HS-5 (cell line): Measurements from ENCODE around the gene NOTO.

Source experiments
- DNase-seq: peaks from one replicate; pipeline ENCODE4 v3.0.0-alpha.2; 2012; ENCODE audit warnings: low read depth

Gene NOTO

DNA sequence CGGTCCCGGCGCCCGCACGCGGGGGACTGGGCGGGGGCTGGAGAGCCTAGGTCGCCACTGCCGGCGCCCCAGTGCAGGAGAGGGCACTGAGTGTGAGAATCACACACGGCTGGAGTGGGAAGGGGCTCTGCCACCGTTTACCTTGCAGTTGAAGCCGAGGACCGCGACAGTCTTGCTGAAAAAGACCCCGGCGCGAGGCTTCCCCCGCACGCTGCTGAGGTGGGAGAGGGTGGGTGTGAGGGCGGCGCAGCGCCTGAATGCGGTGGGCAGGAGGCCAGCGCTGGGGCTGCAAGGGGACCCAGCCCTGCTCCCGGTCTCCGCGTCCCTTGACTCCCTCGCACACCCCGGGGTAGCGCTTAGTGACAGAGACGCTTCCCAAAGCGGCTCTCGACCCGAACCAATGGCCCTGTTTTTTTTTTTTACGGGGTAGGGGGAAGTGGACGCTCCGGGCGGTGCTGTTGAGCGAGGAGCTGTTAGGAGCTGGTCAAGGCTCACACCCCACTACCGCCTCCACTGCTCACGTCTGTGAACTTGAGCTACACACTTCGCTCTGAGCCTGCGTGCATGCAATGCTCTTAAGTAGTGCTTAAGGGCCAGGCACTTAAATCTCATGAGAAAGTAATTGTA, 794 bp downstream of the NOTO start:
- no peak for DNase-seq

DNA sequence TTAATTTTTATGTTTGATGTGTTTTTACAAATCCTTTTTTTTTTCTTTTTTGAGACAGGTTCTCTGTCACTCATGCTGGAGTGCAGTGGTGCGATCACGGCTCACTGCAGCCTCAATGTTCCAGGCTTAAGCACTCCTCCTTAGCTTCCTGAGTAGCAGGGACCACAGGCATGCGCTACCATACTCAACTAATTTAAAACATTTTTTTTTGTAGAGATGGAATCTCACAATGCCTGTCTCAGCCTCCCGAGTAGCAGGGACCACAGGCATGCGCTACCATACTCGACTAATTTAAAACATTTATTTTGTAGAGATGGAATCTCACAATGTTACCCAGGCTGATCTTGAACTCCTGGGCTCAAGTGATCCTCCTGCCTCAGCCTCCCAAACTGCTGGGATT, 3.2 kb downstream of the NOTO start:
- DNase-seq, result no peak

- DNase-seq, result no peak
Measured at GRCh38 chr2:73208258-73208657, 5.9 kb downstream of the NOTO start.

DNA sequence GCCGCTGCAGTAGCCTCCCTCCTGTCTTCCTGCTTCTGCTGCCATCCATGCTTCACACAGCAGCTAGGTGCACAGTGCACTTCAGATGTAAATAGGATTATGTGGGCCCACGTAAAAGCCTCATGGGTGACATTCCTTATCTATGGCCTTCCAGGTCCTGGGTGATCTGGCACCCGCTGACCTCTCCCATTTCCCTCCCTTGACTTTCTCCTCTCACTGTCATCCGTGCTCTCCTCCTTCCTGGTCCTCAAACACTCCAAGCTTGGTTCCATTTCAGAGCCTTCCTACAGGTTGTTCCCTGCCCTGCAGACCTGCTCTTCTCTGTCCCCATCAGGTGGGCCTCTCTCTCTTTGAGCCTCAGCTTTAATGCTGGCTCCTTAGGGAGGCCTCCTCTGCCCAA, 7.6 kb downstream of the NOTO start:
- no peak for DNase-seq

- no peak for DNase-seq
Measured at GRCh38 chr2:73210696-73211095, 8.3 kb downstream of the NOTO start.

DNA sequence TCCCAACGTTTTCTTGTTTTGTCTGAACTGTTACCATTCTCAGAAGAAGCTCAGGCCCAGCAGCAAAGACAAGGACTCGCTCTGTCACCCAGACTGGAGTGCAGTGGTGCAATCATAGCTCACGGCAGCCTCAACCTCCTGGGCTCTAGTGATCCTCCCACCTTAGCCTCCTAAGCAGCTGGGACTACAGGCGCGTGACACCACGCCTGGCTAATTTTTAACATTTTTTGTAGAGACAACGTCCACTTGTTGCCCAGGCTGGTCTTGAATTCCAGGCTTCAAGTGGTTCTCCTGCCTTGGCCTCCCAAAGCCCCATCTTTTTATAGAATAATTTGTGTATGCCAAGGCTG, 9.7 kb downstream of the NOTO start:
- DNase-seq, result no peak

DNA sequence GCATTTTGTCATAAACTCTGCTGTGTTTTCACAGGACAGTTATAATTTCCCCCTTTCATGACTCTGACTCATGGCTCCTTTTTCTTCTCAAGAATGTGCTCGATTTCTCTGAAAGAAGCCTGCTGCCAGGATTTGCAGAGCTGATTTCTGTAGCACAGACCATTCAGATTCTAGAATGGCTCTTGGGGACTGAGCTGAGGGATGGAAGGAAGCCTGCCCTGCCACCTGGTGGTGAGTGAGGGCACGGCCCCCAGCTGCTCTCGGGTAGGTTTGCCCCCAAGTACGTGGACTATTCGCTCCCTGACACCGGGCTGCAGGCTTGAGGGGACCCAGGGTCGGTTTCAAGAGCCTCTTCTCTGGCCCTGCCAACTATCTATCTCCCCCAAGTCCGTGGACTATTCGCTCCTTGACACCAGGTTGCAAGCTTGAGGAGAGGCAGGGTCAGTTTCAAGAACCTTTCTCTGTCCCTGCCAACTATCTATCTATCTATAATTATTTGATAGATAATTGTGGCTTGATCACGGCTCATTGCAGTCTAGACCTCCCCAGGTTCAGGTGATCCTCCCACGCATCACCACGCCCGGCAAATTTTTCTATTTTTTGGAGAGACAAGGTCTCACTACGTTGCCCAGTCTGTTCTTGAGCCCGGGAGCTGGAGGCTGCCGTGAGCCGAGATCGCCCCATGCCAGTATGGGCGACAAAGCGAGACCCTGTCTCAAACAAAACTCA, 10.2 kb downstream of the NOTO start:
- peak; percentile 43 for DNase-seq

GRCh38 chr2:73214120-73215035, 12.0 kb downstream of the NOTO start, which contains the start of gene SMYD5:
SMYD5 (plus strand) TSS chr2:73214245; CDS start chr2:73214267, 22 bp downstream.
- peak; percentile 58 for DNase-seq

GRCh38 chr2:73215254-73215653, 12.9 kb downstream of the NOTO start:
- DNase-seq, result no peak

DNA sequence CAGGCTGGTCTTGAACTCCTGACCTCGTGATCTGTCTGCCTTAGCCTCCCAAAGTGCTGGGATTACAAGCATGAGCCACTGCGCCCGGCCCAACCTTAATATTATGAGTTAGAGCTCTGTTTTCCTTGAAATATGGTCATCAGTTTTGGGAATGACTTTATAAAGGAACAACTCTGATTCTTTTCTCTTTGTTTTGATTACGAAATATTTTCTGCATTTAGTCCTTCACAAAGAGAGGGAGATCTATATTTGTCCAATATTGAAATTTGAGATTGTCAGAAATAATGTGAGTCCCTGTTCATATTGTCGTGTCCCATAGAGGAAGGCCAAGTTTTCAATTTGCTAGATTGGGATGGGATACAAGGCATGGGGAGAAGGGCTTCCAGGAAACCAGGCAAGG, 14.8 kb downstream of the NOTO start:
- no peak for DNase-seq

GRCh38 chr2:73217826-73218225, 15.5 kb downstream of the NOTO start:
- no peak for DNase-seq

GRCh38 chr2:73218298-73218697, 15.9 kb downstream of the NOTO start:
- DNase-seq, result no peak

- DNase-seq, result no peak
Measured at GRCh38 chr2:73223821-73224220, 21.4 kb downstream of the NOTO start.

DNA sequence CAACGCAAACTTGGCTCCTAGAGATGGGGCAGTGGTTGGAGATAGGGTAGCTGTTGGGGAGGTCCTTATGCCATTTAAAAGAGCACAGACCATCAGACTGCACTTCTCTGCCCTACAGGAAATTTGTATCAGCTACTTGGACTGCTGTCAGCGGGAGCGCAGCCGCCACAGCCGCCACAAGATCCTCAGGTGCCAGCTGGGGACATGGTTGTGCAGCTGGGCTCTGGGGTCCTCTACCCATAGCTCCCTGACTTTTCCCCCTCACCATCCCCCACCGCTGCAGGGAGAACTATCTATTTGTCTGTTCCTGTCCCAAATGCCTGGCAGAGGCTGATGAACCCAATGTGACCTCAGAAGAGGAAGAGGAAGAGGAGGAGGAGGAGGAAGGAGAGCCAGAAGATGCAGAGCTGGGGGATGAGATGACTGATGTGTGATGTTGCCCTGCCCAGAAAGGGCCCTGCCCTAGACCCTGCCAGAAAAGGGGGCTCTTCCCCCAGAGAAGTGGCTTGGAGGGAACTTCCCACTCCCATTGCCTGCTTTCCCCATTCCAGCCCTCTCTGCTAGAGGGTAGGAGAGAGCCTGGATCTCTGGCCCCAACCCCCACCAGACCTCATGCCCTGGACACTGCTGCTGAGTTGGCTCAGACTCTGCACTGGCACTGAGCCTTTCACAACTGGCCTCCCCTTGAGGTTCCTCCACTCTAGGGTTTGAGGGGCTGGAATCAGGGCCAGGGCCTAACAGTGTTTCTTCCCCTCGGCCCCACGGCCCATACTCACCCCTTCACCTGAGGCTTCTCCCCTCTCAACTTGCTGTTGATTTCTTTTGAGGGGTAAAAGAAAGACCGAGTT, 23.4 kb downstream of the NOTO start:
- no peak for DNase-seq

DNA sequence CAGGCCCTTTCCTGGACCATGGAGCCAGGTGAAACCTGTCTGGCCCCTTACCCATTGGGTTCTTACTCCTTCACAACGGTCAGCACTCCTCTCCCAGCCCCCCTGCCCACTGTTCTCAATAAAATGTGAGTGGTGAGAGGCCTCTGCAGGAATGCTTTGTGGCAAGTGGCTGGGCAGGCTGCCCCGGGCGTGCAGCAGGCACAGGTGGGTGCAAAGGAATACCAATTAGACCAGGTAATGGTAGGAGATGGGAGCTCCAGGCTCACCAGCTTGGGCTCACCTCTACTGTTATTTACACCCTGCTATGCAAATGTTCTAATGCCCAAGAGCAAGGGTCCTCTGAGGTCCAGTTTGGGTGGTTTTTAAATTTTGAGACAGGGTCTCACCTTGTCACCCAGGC, 24.7 kb downstream of the NOTO start:
- no peak for DNase-seq

DNA sequence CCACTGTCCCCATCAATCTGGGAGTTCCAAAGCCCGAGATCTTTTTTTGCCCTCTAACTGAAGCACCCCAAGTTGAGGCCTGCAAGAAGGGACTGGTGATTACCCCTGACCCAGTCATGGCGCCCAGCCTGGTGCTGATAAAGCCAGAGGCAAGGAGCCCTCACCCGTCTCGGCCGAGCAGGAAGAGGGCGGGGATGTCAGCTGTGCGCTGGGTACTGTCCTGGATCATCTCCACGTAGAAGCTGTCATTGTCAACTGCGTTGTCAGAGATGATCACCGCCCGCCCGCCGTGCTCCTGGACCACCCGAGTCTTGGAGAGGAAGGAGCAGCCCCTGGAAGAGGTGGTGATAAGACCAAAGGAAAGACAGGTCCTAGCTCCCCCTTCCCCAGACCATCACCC, 26.3 kb downstream of the NOTO start:
- no peak for DNase-seq

- DNase-seq, result no peak
Measured at GRCh38 chr2:73232403-73233153, 30.2 kb downstream of the NOTO start.

- DNase-seq, result peak; percentile 98
Measured at GRCh38 chr2:73233154-73233931, 31.0 kb downstream of the NOTO start, which contains the start of gene PRADC1. PRADC1 (minus strand) TSS chr2:73233239; CDS start chr2:73233160, 79 bp downstream.

GRCh38 chr2:73233932-73234832, 31.8 kb downstream of the NOTO start, which contains the start of gene CCT7:
CCT7 (plus strand) TSS chr2:73234308; CDS start chr2:73234379, 71 bp downstream.
- DNase-seq, result peak; percentile 67
